HepG2 (cell line): ENCODE data around the gene SDR39U1. TPM values are rescaled to one million over a fixed set of nuclear protein-coding genes. Genes with fewer than 3 reads are reported as not detected.

Experiments
- ARNT ChIP-seq: fragments of 450-650 bp; IDR thresholded peaks from 2 replicates; pipeline ENCODE4 v1.6.1; 2017
- EZH2 ChIP-seq: conservative IDR thresholded peaks from 2 replicates; pipeline ENCODE4 v1.6.1; 2012; ENCODE audit warnings: mild to moderate bottlenecking, low read depth, low read length, moderate library complexity
- IRX3 ChIP-seq: sonication (generic); formaldehyde crosslinking; IDR thresholded peaks from 2 replicates; pipeline ENCODE4 v1.8.1; 2023; ENCODE audit warnings: mild to moderate bottlenecking, low read depth, missing genetic modification reagents, borderline replicate concordance
- KDM6A ChIP-seq: IDR thresholded peaks from 2 replicates; pipeline ENCODE4 v1.6.1; 2016; ENCODE audit warnings: low read depth
- MBD4 ChIP-seq: IDR thresholded peaks from 2 replicates; pipeline ENCODE4 v1.6.1; 2012; ENCODE audit warnings: low read length, inconsistent platforms, borderline replicate concordance
- NR2F1 ChIP-seq, 2 experiments: fragments of 450-650 bp in 1 of 2; formaldehyde crosslinking in 1 of 2; IDR thresholded peaks; 2 replicates each; pipeline versions ENCODE4 v1.5.0 to v1.6.1; 2016 to 2020; ENCODE audit warnings: mild to moderate bottlenecking in 1 of 2, missing compliant biosample characterization in 1 of 2, missing genetic modification reagents in 1 of 2, moderate library complexity in 1 of 2
- PHF21A ChIP-seq: sonication (generic); formaldehyde crosslinking; IDR thresholded peaks from 2 replicates; pipeline ENCODE4 v1.5.0; 2020; ENCODE audit warnings: mild to moderate bottlenecking, missing genetic modification reagents
- RFX3 ChIP-seq: IDR thresholded peaks from 2 replicates; pipeline ENCODE4 v1.6.1; 2016; ENCODE audit warnings: missing biosample characterization, missing genetic modification reagents
- SMAD1 ChIP-seq: sonication (generic); formaldehyde crosslinking; IDR thresholded peaks from 2 replicates; pipeline ENCODE4 v1.4.0; 2020; ENCODE audit warnings: missing genetic modification reagents, low read depth, mild to moderate bottlenecking, borderline replicate concordance
- SP5 ChIP-seq: IDR thresholded peaks from 2 replicates; pipeline ENCODE4 v1.6.1; 2016; ENCODE audit warnings: low read depth, borderline replicate concordance
- SPEN ChIP-seq: sonication (generic); formaldehyde crosslinking; IDR thresholded peaks from 2 replicates; pipeline ENCODE4 v1.5.1; 2020; ENCODE audit warnings: low read depth, mild to moderate bottlenecking, missing genetic modification reagents
- U2AF2 ChIP-seq: fragments of 200-400 bp; formaldehyde crosslinking; IDR thresholded peaks from 2 replicates; pipeline ENCODE4 v1.6.1; 2017; ENCODE audit warnings: low read depth, mild to moderate bottlenecking, low read length
- XBP1 ChIP-seq: sonication (generic); formaldehyde crosslinking; IDR thresholded peaks from 2 replicates; pipeline ENCODE4 v1.5.0; 2020; ENCODE audit warnings: missing genetic modification reagents
- ZNF10 ChIP-seq: sonication (generic); formaldehyde crosslinking; IDR thresholded peaks from 2 replicates; pipeline ENCODE4 v1.4.0; 2020; ENCODE audit warnings: mild to moderate bottlenecking, low read depth, missing genetic modification reagents, borderline replicate concordance
- ZNF501 ChIP-seq: sonication (generic); formaldehyde crosslinking; IDR thresholded peaks from 2 replicates; pipeline ENCODE4 v1.5.1; 2020; ENCODE audit warnings: mild to moderate bottlenecking, moderate library complexity, missing genetic modification reagents
- ZNF547 ChIP-seq: sonication (generic); formaldehyde crosslinking; IDR thresholded peaks from 2 replicates; pipeline ENCODE4 v1.5.1; 2020; ENCODE audit warnings: mild to moderate bottlenecking, missing genetic modification reagents
- ZNF557 ChIP-seq: sonication (generic); formaldehyde crosslinking; IDR thresholded peaks from 2 replicates; pipeline ENCODE4 v1.4.0; 2020; ENCODE audit warnings: missing genetic modification reagents
- ZNF672 ChIP-seq: sonication (generic); formaldehyde crosslinking; IDR thresholded peaks from 2 replicates; pipeline ENCODE4 v1.8.1; 2022; ENCODE audit warnings: missing genetic modification reagents
- ZNF768 ChIP-seq: sonication (generic); formaldehyde crosslinking; IDR thresholded peaks from 2 replicates; pipeline ENCODE4 v1.4.0; 2020; ENCODE audit warnings: missing genetic modification reagents
- ZNF782 ChIP-seq: sonication (generic); formaldehyde crosslinking; IDR thresholded peaks from 2 replicates; pipeline ENCODE4 v1.4.0; 2020; ENCODE audit warnings: missing genetic modification reagents, mild to moderate bottlenecking, borderline replicate concordance
- ZNF790 ChIP-seq: sonication (generic); formaldehyde crosslinking; IDR thresholded peaks from 2 replicates; pipeline ENCODE4 v1.8.0; 2022; ENCODE audit warnings: missing genetic modification reagents, mild to moderate bottlenecking, borderline replicate concordance
- ZSCAN31 ChIP-seq: sonication (generic); formaldehyde crosslinking; IDR thresholded peaks from 2 replicates; pipeline ENCODE4 v1.5.0; 2020; ENCODE audit warnings: low read depth, mild to moderate bottlenecking, missing genetic modification reagents
- polyA plus RNA-seq, 8 experiments: library from polyadenylated mRNA; depleted of rRNA in 3 of 8; stranded (reverse) in 7 of 8; unstranded in 1 of 8; fragments of >200 nt; fragmentation: Illumina TruSeq in 4 of 8; extraction: Trizol in 4 of 8; gene quantifications; 2 replicates each; pipeline versions ENCODE4 v1.2.1 to v1.2.3, GENCODE V29; 2011 to 2016; ENCODE audit warnings: low read depth in 4 of 8, missing spikeins in 1 of 8, mixed read lengths in 1 of 8; ENCODE audit not compliant: insufficient read depth in 1 of 8
- total RNA-seq, 5 experiments: library from RNA; depleted of rRNA; stranded (reverse); fragments of >200 nt; fragmentation: Illumina TruSeq; extraction: Trizol; gene quantifications; 2 replicates each; pipeline ENCODE4 v1.2.3, GENCODE V29; 2016; ENCODE audit warnings: low read depth in 1 of 5
- TF ChIP-seq, protein P1 (sequence below): sonication (generic); formaldehyde crosslinking; IDR thresholded peaks from 2 replicates; pipeline ENCODE4 v1.4.0; 2020; ENCODE audit warnings: missing genetic modification reagents
- TF ChIP-seq, protein P2 (sequence below): sonication (generic); formaldehyde crosslinking; IDR thresholded peaks from 2 replicates; pipeline ENCODE4 v1.4.0; 2020; ENCODE audit warnings: missing genetic modification reagents
- TF ChIP-seq, protein P3 (sequence below): sonication (generic); formaldehyde crosslinking; IDR thresholded peaks from 2 replicates; pipeline ENCODE4 v1.9.0; 2021; ENCODE audit warnings: missing genetic modification reagents, borderline replicate concordance
- TF ChIP-seq, protein P4 (sequence below): sonication (generic); formaldehyde crosslinking; IDR thresholded peaks from 2 replicates; pipeline ENCODE4 v1.9.0; 2021; ENCODE audit warnings: missing genetic modification reagents, mild to moderate bottlenecking, borderline replicate concordance

Gene SDR39U1
- total and polyA plus RNA-seq, 2 of the 13 experiments (the other 11 are each of a cell fraction or from before 2014, with no cell fraction given), result 34.4 to 129 TPM

DNA sequence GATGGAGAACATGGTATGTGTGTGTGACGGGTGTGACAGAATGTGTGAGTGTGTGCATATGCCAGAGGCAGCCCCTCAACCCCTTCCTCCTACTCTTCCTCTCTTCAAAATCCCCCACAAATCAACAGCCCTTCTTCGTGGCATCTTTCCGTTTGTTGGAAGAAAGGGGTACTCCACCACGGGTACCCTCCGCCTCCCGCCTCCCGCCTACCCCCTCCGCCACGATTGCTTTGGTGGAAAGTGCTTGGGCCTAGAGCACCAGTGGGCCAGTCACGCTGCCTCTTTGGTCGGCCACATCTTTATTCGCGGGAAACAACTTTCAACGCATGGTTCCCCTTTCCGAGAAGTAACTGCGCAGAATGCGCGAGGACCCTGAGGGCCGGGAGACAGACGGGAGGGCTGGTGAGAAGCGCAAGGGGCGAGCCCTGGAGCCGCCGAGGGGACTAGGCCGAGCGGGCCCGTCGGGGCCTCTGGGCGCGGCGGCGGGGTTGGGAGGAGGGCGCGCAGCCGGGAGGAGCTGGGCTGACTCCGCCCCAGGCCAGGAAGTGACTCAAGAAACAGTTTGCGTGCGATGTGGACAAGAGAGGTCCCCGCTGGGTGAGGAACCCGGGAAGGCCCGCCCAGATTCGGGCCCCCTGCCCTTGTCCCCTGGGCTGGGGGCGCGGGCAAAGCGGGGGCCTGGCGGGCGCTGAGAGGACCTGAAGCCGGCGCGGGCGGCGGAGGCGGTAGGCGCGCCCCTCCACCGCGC, 13.0 kb downstream of the SDR39U1 start, which contains the start of the genes CBLN3 and KHNYN (continued):
- TF ChIP-seq, protein P1, sequence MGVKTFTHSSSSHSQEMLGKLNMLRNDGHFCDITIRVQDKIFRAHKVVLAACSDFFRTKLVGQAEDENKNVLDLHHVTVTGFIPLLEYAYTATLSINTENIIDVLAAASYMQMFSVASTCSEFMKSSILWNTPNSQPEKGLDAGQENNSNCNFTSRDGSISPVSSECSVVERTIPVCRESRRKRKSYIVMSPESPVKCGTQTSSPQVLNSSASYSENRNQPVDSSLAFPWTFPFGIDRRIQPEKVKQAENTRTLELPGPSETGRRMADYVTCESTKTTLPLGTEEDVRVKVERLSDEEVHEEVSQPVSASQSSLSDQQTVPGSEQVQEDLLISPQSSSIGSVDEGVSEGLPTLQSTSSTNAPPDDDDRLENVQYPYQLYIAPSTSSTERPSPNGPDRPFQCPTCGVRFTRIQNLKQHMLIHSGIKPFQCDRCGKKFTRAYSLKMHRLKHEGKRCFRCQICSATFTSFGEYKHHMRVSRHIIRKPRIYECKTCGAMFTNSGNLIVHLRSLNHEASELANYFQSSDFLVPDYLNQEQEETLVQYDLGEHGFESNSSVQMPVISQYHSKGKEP (CRISPR knock-in tag), result peak; percentile 28; the same call in 1 of the 2 replicates
- peak; percentile 84 for TF ChIP-seq SP5
- TF ChIP-seq ZNF672 (CRISPR knock-in tag), result no peak
- 0 out of 2 replicates have a peak, but pooled peaks have one; percentile 12 for TF ChIP-seq ZNF557 (CRISPR knock-in tag)
- TF ChIP-seq RFX3, result no peak
- no peak for TF ChIP-seq NR2F1 (CRISPR knock-in tag; IDR thresholded peaks at IDR 0.05)
- TF ChIP-seq, protein P2, sequence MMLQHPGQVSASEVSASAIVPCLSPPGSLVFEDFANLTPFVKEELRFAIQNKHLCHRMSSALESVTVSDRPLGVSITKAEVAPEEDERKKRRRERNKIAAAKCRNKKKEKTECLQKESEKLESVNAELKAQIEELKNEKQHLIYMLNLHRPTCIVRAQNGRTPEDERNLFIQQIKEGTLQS (CRISPR knock-in tag), result peak; percentile 77
- TF ChIP-seq KDM6A (CRISPR knock-in tag), result peak; percentile 54; the same call in 1 of the 2 replicates
- 0 out of 2 replicates have a peak, but pooled peaks have one; percentile 83 for TF ChIP-seq ZNF10 (CRISPR knock-in tag)
- no peak for TF ChIP-seq XBP1
- TF ChIP-seq SPEN (CRISPR knock-in tag), result peak; percentile 92
- TF ChIP-seq, protein P3, sequence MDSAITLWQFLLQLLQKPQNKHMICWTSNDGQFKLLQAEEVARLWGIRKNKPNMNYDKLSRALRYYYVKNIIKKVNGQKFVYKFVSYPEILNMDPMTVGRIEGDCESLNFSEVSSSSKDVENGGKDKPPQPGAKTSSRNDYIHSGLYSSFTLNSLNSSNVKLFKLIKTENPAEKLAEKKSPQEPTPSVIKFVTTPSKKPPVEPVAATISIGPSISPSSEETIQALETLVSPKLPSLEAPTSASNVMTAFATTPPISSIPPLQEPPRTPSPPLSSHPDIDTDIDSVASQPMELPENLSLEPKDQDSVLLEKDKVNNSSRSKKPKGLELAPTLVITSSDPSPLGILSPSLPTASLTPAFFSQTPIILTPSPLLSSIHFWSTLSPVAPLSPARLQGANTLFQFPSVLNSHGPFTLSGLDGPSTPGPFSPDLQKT, result no peak
- peak; percentile 97 for TF ChIP-seq ZNF547
- no peak for TF ChIP-seq SMAD1 (CRISPR knock-in tag)
- peak; percentile 98 for TF ChIP-seq ZSCAN31
- peak; percentile 79 for TF ChIP-seq ZNF768 (CRISPR knock-in tag)
- no peak for TF ChIP-seq MBD4
- peak; percentile 70; the same call in 1 of the 2 replicates for TF ChIP-seq U2AF2
- TF ChIP-seq, protein P4, sequence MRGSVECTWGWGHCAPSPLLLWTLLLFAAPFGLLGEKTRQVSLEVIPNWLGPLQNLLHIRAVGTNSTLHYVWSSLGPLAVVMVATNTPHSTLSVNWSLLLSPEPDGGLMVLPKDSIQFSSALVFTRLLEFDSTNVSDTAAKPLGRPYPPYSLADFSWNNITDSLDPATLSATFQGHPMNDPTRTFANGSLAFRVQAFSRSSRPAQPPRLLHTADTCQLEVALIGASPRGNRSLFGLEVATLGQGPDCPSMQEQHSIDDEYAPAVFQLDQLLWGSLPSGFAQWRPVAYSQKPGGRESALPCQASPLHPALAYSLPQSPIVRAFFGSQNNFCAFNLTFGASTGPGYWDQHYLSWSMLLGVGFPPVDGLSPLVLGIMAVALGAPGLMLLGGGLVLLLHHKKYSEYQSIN (CRISPR knock-in tag), result no peak
- TF ChIP-seq IRX3, result peak; percentile 92
- TF ChIP-seq ZNF501 (CRISPR knock-in tag), result no peak
- no peak for TF ChIP-seq PHF21A (CRISPR knock-in tag)
- TF ChIP-seq ZNF782 (CRISPR knock-in tag), result peak; percentile 85; the same call in 1 of the 2 replicates
- TF ChIP-seq ARNT, result no peak
- TF ChIP-seq EZH2, result no peak
- TF ChIP-seq ZNF790 (CRISPR knock-in tag), result no peak
